Left hindlimb (tissue), 1 donor: ENCODE data around the gene IRGC.
"Not testable (repeated sequence)": the region's sequence is repeated elsewhere in the genome, so short reads cannot be mapped to it uniquely, and the experiment has no call there.

ENCODE experiments used
- DNase-seq: peaks from one replicate; pipeline ENCODE4 v3.0.0-alpha.2; 2018

IRGC gene

GRCh38 chr19:43715776-43716175 lies at the start of gene IRGC:
Gene IRGC (plus strand): TSS chr19:43716076. CDS start chr19:43718559, 2,483 bp downstream.
- DNase-seq = no peak

- no peak for DNase-seq
Observed at GRCh38 chr19:43667126-43667875, 48.6 kb upstream of the IRGC start.

GRCh38 chr19:43667876-43668405 lies 47.9 kb upstream of the IRGC start:
- no peak for DNase-seq

- peak; percentile 99 for DNase-seq
Observed at GRCh38 chr19:43668406-43669109, 47.3 kb upstream of the IRGC start.

GRCh38 chr19:43672061-43672679 lies 43.7 kb upstream of the IRGC start:
- DNase-seq = no peak

GRCh38 chr19:43673637-43674036 lies 42.2 kb upstream of the IRGC start:
- no peak for DNase-seq

- DNase-seq = no peak
Observed at GRCh38 chr19:43674183-43674582, 41.7 kb upstream of the IRGC start.

GRCh38 chr19:43674596-43674995 lies 41.3 kb upstream of the IRGC start:
- no peak for DNase-seq

- no peak for DNase-seq
Observed at GRCh38 chr19:43675269-43675879, 40.5 kb upstream of the IRGC start.

- no peak for DNase-seq
Observed at GRCh38 chr19:43675906-43676305, 40.0 kb upstream of the IRGC start.

GRCh38 chr19:43678512-43679261 lies 37.2 kb upstream of the IRGC start:
- no peak for DNase-seq

GRCh38 chr19:43681821-43682220 lies 34.1 kb upstream of the IRGC start:
- no peak for DNase-seq

- not testable (repeated sequence) for DNase-seq
Observed at GRCh38 chr19:43682269-43682668, 33.6 kb upstream of the IRGC start.

- no peak for DNase-seq
Observed at GRCh38 chr19:43682824-43683661, 32.8 kb upstream of the IRGC start.

- DNase-seq = no peak
Observed at GRCh38 chr19:43683905-43684304, 32.0 kb upstream of the IRGC start.

GRCh38 chr19:43684326-43684725 lies 31.6 kb upstream of the IRGC start:
- no peak for DNase-seq

- no peak for DNase-seq
Observed at GRCh38 chr19:43687660-43687997, 28.2 kb upstream of the IRGC start.

- DNase-seq = no peak
Observed at GRCh38 chr19:43688059-43688701, 27.7 kb upstream of the IRGC start.

GRCh38 chr19:43690444-43690843 lies 25.4 kb upstream of the IRGC start:
- no peak for DNase-seq

GRCh38 chr19:43690890-43691289 lies 25.0 kb upstream of the IRGC start:
- no peak for DNase-seq

GRCh38 chr19:43691755-43692154 lies 24.1 kb upstream of the IRGC start:
- DNase-seq = no peak
